GM21390 (cell line): ENCODE measurements around the gene PRDM1.
A peak's percentile ranks its signal among the peaks of the same experiment; 100 is the strongest.
"Not testable (repeated sequence)": the region's sequence is repeated elsewhere in the genome, so short reads cannot be mapped to it uniquely, and the experiment has no call there.

Source experiments
- ATAC-seq: cut with Tn5 transposase; IDR thresholded peaks from one replicate; pipeline ENCODE4 v1.9.1; 2021; ENCODE audit not compliant: unreplicated experiment

The PRDM1 gene

GRCh38 chr6:106134906-106135634 lies 48.9 kb downstream of the PRDM1 start:
- ATAC-seq: no peak

GRCh38 chr6:106135911-106136571 lies 49.9 kb downstream of the PRDM1 start:
- ATAC-seq: no peak

GRCh38 chr6:106136845-106137244 lies 50.7 kb downstream of the PRDM1 start:
- ATAC-seq: no peak

GRCh38 chr6:106138151-106138550 lies 52.0 kb downstream of the PRDM1 start:
- no peak for ATAC-seq

GRCh38 chr6:106141441-106142237 lies 55.5 kb downstream of the PRDM1 start:
- peak; percentile 78 for ATAC-seq

- ATAC-seq: no peak
Measured at GRCh38 chr6:106142876-106143431, 56.8 kb downstream of the PRDM1 start.

GRCh38 chr6:106143665-106144064 lies 57.5 kb downstream of the PRDM1 start:
- no peak for ATAC-seq

- ATAC-seq: no peak
Measured at GRCh38 chr6:106145144-106145543, 59.0 kb downstream of the PRDM1 start.

- ATAC-seq: peak; percentile 34
Measured at GRCh38 chr6:106145741-106146227, 59.6 kb downstream of the PRDM1 start.

- ATAC-seq: no peak
Measured at GRCh38 chr6:106146852-106147351, 60.8 kb downstream of the PRDM1 start.

GRCh38 chr6:106147476-106147875 lies 61.3 kb downstream of the PRDM1 start:
- ATAC-seq: no peak

- ATAC-seq: no peak
Measured at GRCh38 chr6:106149472-106150069, 63.4 kb downstream of the PRDM1 start.

GRCh38 chr6:106152476-106152875 lies 66.3 kb downstream of the PRDM1 start:
- ATAC-seq: not testable (repeated sequence)

GRCh38 chr6:106152952-106153351 lies 66.8 kb downstream of the PRDM1 start:
- no peak for ATAC-seq

- ATAC-seq: no peak
Measured at GRCh38 chr6:106154326-106154725, 68.2 kb downstream of the PRDM1 start.

GRCh38 chr6:106155219-106155830 lies 69.2 kb downstream of the PRDM1 start:
- ATAC-seq: no peak

GRCh38 chr6:106156413-106156812 lies 70.3 kb downstream of the PRDM1 start:
- no peak for ATAC-seq

GRCh38 chr6:106156863-106157262 lies 70.7 kb downstream of the PRDM1 start:
- no peak for ATAC-seq

- no peak for ATAC-seq
Measured at GRCh38 chr6:106158816-106159215, 72.7 kb downstream of the PRDM1 start.
